ENCODE measurements around the gene RPL6. TPM values are rescaled to one million over a fixed set of nuclear protein-coding genes. Genes with fewer than 3 reads are reported as not detected.

Gene RPL6
- polyA plus RNA-seq, 1 of the 3 experiments (the other 2 are of a cell fraction) = 2,073 TPM

- H3K27me3 ChIP-seq (ENCODE audit: insufficient read depth) = no peaks in the 10 kb centered on the region
- H3K4me1 ChIP-seq (ENCODE audit: control insufficient read depth in 1 of 2, insufficient read depth in 2 of 2, low read depth in 1 of 2, low read length in 1 of 2) = no peaks in the 10 kb centered on the region
- H3F3A ChIP-seq (replicated peaks; ENCODE audit: insufficient read depth) = peaks cover 4% of the 10 kb centered on the region
- H4K20me1 ChIP-seq (ENCODE audit: insufficient read depth) = peaks cover 86% of the 10 kb centered on the region
- no peak for DNase-seq
- H2AFZ ChIP-seq (ENCODE audit: low read depth) = no peak overlapping the region
- H3K9me3 ChIP-seq = no peaks in the 10 kb centered on the region
- no peaks in the 10 kb centered on the region for H3K9me2 ChIP-seq
- H3K9ac ChIP-seq = no peak overlapping the region
- POLR2A ChIA-PET = interaction anchor here (0.7 kb wide), 1 partner anchor 758 kb away, joined by 3 read pairs; no protein-coding TSS in a partner anchor
- no peak overlapping the region for H3K27ac ChIP-seq (ENCODE audit: low read depth in 2 of 2, low read length in 1 of 2)
- 96% methylated on average over 3 of the region's 3 CpGs for WGBS (ENCODE audit: low lambda C conversion rate)
- H3K4me2 ChIP-seq = no peak overlapping the region
- peaks cover 0 to 12% of the 10 kb centered on the region in 2 experiments for H3K36me3 ChIP-seq (replicated peaks in 1 of 2; ENCODE audit: control insufficient read depth in 1 of 2, insufficient read depth in 2 of 2, low read length in 1 of 2)
- no peak overlapping the region for H3K4me3 ChIP-seq (ENCODE audit: low read depth in 2 of 2, low read length in 1 of 2)
- TF ChIP-seq JUND (IDR thresholded peaks at IDR 0.05) (no peak), TCF12 (IDR thresholded peaks at IDR 0.05) (no peak), EP300 (IDR thresholded peaks at IDR 0.05; ENCODE audit: borderline replicate concordance in 1 of 2, low read depth in 1 of 2, low read length in 1 of 2) (no peak), CTCF (IDR thresholded peaks at IDR 0.05) (no peak)
- CTCF ChIA-PET = interaction anchor here (0.7 kb wide), 1 partner anchor 29 kb away, joined by 3 read pairs; no protein-coding TSS in a partner anchor
- peaks cover 100% of the 10 kb centered on the region for H3K79me2 ChIP-seq (ENCODE audit: insufficient read depth)
These were observed 22.6 kb upstream of the RPL6 start for GRCh38 chr12:112431965-112432364.

GRCh38 chr12:112430929-112431328 lies 21.5 kb upstream of the RPL6 start:
- Histone ChIP-seq H3K79me2 (ENCODE audit: insufficient read depth) (peaks cover 100% of the 10 kb centered on the region), H4K20me1 (ENCODE audit: insufficient read depth) (peaks cover 86% of the 10 kb centered on the region), H3F3A (replicated peaks; ENCODE audit: insufficient read depth) (peaks cover 4% of the 10 kb centered on the region), H3K4me3 (ENCODE audit: low read depth in 2 of 2, low read length in 1 of 2) (no peak overlapping the region), H3K9ac (no peak overlapping the region), H3K9me2 (no peaks in the 10 kb centered on the region), H3K27me3 (ENCODE audit: insufficient read depth) (no peaks in the 10 kb centered on the region), H3K36me3 (replicated peaks in 1 of 2; ENCODE audit: control insufficient read depth in 1 of 2, insufficient read depth in 2 of 2, low read length in 1 of 2) (peaks cover 0 to 16% of the 10 kb centered on the region in 2 experiments), H3K4me1 (ENCODE audit: control insufficient read depth in 1 of 2, insufficient read depth in 2 of 2, low read depth in 1 of 2, low read length in 1 of 2) (no peaks in the 10 kb centered on the region), H3K4me2 (no peak overlapping the region), H3K9me3 (no peaks in the 10 kb centered on the region), H2AFZ (ENCODE audit: low read depth) (no peak overlapping the region), H3K27ac (ENCODE audit: low read depth in 2 of 2, low read length in 1 of 2) (no peak overlapping the region)
- ChIA-PET CTCF (no interaction called here), POLR2A (no interaction called here)
- WGBS (ENCODE audit: low lambda C conversion rate) = 90% methylated on average over 5 of the region's 5 CpGs
- TF ChIP-seq PBX3 (IDR thresholded peaks at IDR 0.05) (no peak), NFIC (IDR thresholded peaks at IDR 0.05; ENCODE audit: borderline replicate concordance) (no peak), TAF1 (IDR thresholded peaks at IDR 0.05; ENCODE audit: borderline replicate concordance, low read depth, low read length) (no peak), JUND (IDR thresholded peaks at IDR 0.05) (no peak), REST (IDR thresholded peaks at IDR 0.05; ENCODE audit: low read depth, low read length) (no peak), MEF2A (IDR thresholded peaks at IDR 0.05; ENCODE audit: borderline replicate concordance, low read depth) (no peak), IRF3 (IDR thresholded peaks at IDR 0.05; ENCODE audit: low read depth, low read length) (no peak), CHD2 (IDR thresholded peaks at IDR 0.05; ENCODE audit: low read length, partially characterized antibody) (no peak), POLR2AphosphoS5 (IDR thresholded peaks at IDR 0.05; ENCODE audit: low read depth, low read length) (no peak), RFX5 (IDR thresholded peaks at IDR 0.05; ENCODE audit: low read length) (no peak), YY1 (IDR thresholded peaks at IDR 0.05; ENCODE audit: low read depth) (no peak), MXI1 (IDR thresholded peaks at IDR 0.05; ENCODE audit: low read depth, low read length) (no peak), RCOR1 (IDR thresholded peaks at IDR 0.05; ENCODE audit: low read length) (no peak), SMC3 (IDR thresholded peaks at IDR 0.05; ENCODE audit: low read depth, low read length) (no peak)
- no peak for DNase-seq
